Natural killer cell (primary cell): ENCODE results near the gene HOXA9. TPM values are rescaled to one million over a fixed set of nuclear protein-coding genes. Genes with fewer than 3 reads are reported as not detected.

Experiments used
- ATAC-seq, 3 donors: fragments of 150-1000 bp in 2 of 3; fragments of 200-7000 bp in 1 of 3; cut with Tn5 transposase; 1 replicate in 1 of 3; 2 replicates in 2 of 3; pipeline ENCODE4 v1.10.0; 2021; ENCODE audit warnings: mild to moderate bottlenecking in 2 of 3, moderate library complexity in 2 of 3
- DNase-seq, 2 donors: peaks; one replicate each; pipeline versions ENCODE4 v3.0.0 to v3.0.0-alpha.2; 2013 to 2021; ENCODE audit warnings: mixed read lengths in 1 of 2
- H3K27ac ChIP-seq: one replicate; pipeline ENCODE4 v1.5.1; 2013; ENCODE audit warnings: mild to moderate bottlenecking, low read length
- H3K27me3 ChIP-seq: one replicate; pipeline ENCODE4 v1.6.1; 2013; ENCODE audit warnings: low read length; ENCODE audit not compliant: control insufficient read depth, insufficient read depth
- H3K36me3 ChIP-seq: one replicate; pipeline ENCODE4 v1.6.1; 2013; ENCODE audit warnings: low read length; ENCODE audit not compliant: control insufficient read depth, insufficient read depth
- H3K4me1 ChIP-seq: one replicate; pipeline ENCODE4 v1.6.1; 2013; ENCODE audit warnings: low read length; ENCODE audit not compliant: control insufficient read depth, insufficient read depth
- H3K4me3 ChIP-seq: one replicate; pipeline ENCODE4 v1.5.1; 2013; ENCODE audit warnings: low read length
- H3K9me3 ChIP-seq: one replicate; pipeline ENCODE4 v1.6.1; 2013; ENCODE audit warnings: low read length; ENCODE audit not compliant: control insufficient read depth, insufficient read depth
- H3K27ac Mint-ChIP-seq, 2 donors: one replicate each; pipeline ENCODE4 v1.8.0; 2022; ENCODE audit warnings: mild to moderate bottlenecking in 2 of 2, mixed read lengths in 2 of 2, moderate library complexity in 1 of 2
- H3K27me3 Mint-ChIP-seq, 2 donors: one replicate each; pipeline ENCODE4 v1.8.0; 2022; ENCODE audit warnings: low read depth in 2 of 2, mixed read lengths in 2 of 2
- H3K36me3 Mint-ChIP-seq: one replicate; pipeline ENCODE4 v1.8.0; 2022; ENCODE audit warnings: mixed read lengths
- H3K4me1 Mint-ChIP-seq, 2 donors: one replicate each; pipeline ENCODE4 v1.8.0; 2022; ENCODE audit warnings: mixed read lengths in 2 of 2
- H3K4me3 Mint-ChIP-seq: one replicate; pipeline ENCODE4 v1.8.0; 2022; ENCODE audit warnings: mild to moderate bottlenecking, moderate library complexity, mixed read lengths
- H3K9me3 Mint-ChIP-seq, 2 donors: one replicate each; pipeline ENCODE4 v1.8.0; 2022; ENCODE audit warnings: mixed read lengths in 2 of 2
- WGBS: methylation state at CpG from one replicate; pipeline ENCODE4 v1.1.7; 2013; ENCODE audit warnings: missing lambda C conversion rate; ENCODE audit not compliant: insufficient coverage; 5-methylcytosine and 5-hydroxymethylcytosine counted together
- intact Hi-C: fragments of 100-400 bp; cut with micrococcal nuclease; formaldehyde crosslinking; loops from one replicate; pipeline ENCODE4 v1.14.2; 2022
- total RNA-seq, 4 donors: library from RNA; stranded (reverse); fragments of 120-200 nt in 1 of 4; gene quantifications; one replicate each; pipeline versions ENCODE4 v1.2.3 to v1.2.4, GENCODE V29; 2013 to 2022
- TF ChIP-seq, protein P1 (sequence below): fragments of 200-600 bp; IDR thresholded peaks from one replicate; pipeline ENCODE4 v1.8.0; 2022; ENCODE audit warnings: antibody characterized with exemption

The HOXA9 gene
- total RNA-seq, 3 donors from 2014 or later (not counting 1 experiment from before 2014, with no cell fraction given) = 0.39 to 4.6 (median 0.42) TPM

DNA sequence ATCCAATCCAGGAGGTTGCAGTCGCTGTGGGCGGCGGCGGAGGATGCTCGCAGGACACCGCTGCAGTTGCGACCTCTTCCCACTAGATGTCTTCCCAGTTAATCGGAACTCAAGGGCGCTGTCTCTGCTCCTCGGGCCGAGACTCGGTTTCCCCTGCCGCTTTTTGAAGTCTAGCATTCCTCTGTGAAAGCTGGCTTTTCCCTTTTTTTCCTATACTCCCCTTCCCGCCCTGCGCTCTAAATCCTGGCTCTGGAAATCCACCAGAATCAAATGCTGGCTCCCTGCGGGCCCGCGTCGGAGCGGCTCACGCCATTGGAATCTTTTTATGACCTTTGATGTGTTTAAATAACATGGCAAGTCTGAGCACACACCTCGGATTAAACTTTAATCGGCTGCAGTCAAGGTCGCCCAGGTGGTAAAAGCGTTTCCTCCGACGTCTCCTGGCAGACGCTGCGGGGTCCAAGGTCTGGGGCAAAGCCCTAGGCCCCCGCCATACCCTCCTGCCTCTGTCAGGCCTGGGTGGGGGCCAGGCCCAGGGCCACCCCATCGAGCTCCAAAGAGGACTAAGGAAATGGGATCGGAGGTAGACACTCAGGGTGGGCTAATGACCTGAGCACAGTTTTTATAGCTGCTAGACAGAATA lies 45.2 kb upstream of the HOXA9 start:
- TF ChIP-seq, protein P1, sequence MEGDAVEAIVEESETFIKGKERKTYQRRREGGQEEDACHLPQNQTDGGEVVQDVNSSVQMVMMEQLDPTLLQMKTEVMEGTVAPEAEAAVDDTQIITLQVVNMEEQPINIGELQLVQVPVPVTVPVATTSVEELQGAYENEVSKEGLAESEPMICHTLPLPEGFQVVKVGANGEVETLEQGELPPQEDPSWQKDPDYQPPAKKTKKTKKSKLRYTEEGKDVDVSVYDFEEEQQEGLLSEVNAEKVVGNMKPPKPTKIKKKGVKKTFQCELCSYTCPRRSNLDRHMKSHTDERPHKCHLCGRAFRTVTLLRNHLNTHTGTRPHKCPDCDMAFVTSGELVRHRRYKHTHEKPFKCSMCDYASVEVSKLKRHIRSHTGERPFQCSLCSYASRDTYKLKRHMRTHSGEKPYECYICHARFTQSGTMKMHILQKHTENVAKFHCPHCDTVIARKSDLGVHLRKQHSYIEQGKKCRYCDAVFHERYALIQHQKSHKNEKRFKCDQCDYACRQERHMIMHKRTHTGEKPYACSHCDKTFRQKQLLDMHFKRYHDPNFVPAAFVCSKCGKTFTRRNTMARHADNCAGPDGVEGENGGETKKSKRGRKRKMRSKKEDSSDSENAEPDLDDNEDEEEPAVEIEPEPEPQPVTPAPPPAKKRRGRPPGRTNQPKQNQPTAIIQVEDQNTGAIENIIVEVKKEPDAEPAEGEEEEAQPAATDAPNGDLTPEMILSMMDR = peak; percentile 69
- no peaks in the 10 kb centered on the region for H3K36me3 Mint-ChIP-seq
- H3K9me3 ChIP-seq = no peaks in the 10 kb centered on the region
- H3K4me1 Mint-ChIP-seq = peaks cover 11 to 13% of the 10 kb centered on the region in 2 donors
- intact Hi-C loops = no loop called here
- H3K36me3 ChIP-seq = no peaks in the 10 kb centered on the region
- no peak overlapping the region for H3K4me3 Mint-ChIP-seq
- WGBS = 10% methylated on average over 32 of the region's 32 CpGs
- H3K27me3 ChIP-seq = peaks cover 63% of the 10 kb centered on the region
- no peak overlapping the region for H3K4me3 ChIP-seq
- DNase-seq = peak in 1 of 2 donors; percentile 67
- peaks cover 14% of the 10 kb centered on the region for H3K4me1 ChIP-seq
- ATAC-seq = peak in 2 of 3 donors; percentile 69 to 71
- no peak overlapping the region for H3K27ac ChIP-seq
- H3K27me3 Mint-ChIP-seq = peaks cover 79 to 96% of the 10 kb centered on the region in 2 donors
- no peaks in the 10 kb centered on the region for H3K9me3 Mint-ChIP-seq
- no peak overlapping the region for H3K27ac Mint-ChIP-seq

DNA sequence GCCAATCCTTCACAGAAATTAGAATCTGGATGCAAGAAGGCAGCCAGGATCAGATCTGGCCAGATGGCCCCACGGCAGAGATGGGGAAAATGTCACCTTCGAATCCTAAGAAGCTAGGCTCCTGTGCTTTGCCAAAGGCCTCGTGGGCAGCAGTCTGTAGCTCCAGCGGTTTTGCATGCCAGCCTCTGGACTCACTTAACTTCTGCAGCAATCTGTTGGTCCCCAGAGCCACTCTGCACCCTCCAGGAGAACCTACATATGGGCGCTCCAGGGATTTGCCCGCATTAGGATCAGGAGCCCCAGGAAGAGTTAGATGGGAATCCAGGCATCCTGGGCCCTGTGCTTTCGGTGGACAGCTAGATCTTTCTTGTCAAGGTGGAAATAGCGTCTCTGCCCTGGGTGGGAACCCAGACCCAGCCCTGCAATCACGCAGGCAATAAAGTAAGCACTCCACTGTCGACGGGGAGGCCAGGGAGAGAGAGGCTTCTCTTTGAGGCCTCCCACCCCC lies 44.6 kb upstream of the HOXA9 start:
- Histone ChIP-seq H3K36me3 (no peaks in the 10 kb centered on the region), H3K4me3 (no peak overlapping the region), H3K9me3 (no peaks in the 10 kb centered on the region), H3K27me3 (peaks cover 68% of the 10 kb centered on the region), H3K4me1 (peaks cover 20% of the 10 kb centered on the region), H3K27ac (no peak overlapping the region)
- no peak overlapping the region for H3K27ac Mint-ChIP-seq
- peaks cover 16 to 19% of the 10 kb centered on the region in 2 donors for H3K4me1 Mint-ChIP-seq
- WGBS = 39% methylated on average over 11 of the region's 11 CpGs
- TF ChIP-seq, protein P1 = no peak
- DNase-seq (no peak), ATAC-seq (no peak)
- H3K27me3 Mint-ChIP-seq = peaks cover 77 to 96% of the 10 kb centered on the region in 2 donors
- intact Hi-C loops = no loop called here
- no peak overlapping the region for H3K4me3 Mint-ChIP-seq
- no peaks in the 10 kb centered on the region for H3K36me3 Mint-ChIP-seq
- no peaks in the 10 kb centered on the region for H3K9me3 Mint-ChIP-seq

DNA sequence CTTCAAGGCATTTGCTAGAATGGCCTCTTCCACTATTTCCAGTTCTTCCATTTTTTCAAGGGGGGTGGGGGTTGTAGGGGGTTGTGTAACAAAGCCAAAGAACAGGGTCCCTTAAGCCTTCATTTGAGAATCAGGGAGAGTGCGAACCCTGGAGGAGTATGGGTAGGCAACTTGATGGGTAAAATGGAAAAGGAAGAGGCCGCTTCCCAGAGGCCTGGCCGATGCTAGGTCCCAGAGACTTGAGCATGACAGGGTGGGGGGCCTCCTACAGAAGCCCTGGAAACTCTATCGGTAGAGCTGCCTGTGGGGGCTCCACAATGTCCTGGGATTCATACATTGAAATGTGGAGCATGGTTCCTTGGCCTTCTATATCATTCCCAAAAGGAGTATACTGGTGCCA lies 43.7 kb upstream of the HOXA9 start:
- Histone ChIP-seq H3K27me3 (peaks cover 73% of the 10 kb centered on the region), H3K4me1 (peaks cover 24% of the 10 kb centered on the region), H3K27ac (no peak overlapping the region), H3K9me3 (no peaks in the 10 kb centered on the region), H3K4me3 (no peak overlapping the region), H3K36me3 (no peaks in the 10 kb centered on the region)
- peaks cover 21 to 23% of the 10 kb centered on the region in 2 donors for H3K4me1 Mint-ChIP-seq
- intact Hi-C loops = no loop called here
- no peaks in the 10 kb centered on the region for H3K9me3 Mint-ChIP-seq
- no peaks in the 10 kb centered on the region for H3K36me3 Mint-ChIP-seq
- WGBS = 78% methylated on average over 4 of the region's 4 CpGs
- DNase-seq = no peak
- TF ChIP-seq, protein P1 = no peak
- ATAC-seq = no peak
- peaks cover 75 to 91% of the 10 kb centered on the region in 2 donors for H3K27me3 Mint-ChIP-seq
- H3K27ac Mint-ChIP-seq = no peak overlapping the region
- H3K4me3 Mint-ChIP-seq = no peak overlapping the region
